ENCODE data around the gene KRT6A. TPM values are rescaled to one million over a fixed set of nuclear protein-coding genes. Genes with fewer than 3 reads are reported as not detected.
"Not testable (repeated sequence)": the region's sequence is repeated elsewhere in the genome, so short reads cannot be mapped to it uniquely, and the experiment has no call there.

The KRT6A gene
- total RNA-seq, 1 donor from 2014 or later, result 1.4 TPM

GRCh38 chr12:52464897-52465296 is 28.2 kb downstream of the KRT6A start:
- no peak for DNase-seq (ENCODE audit: low read depth)

GRCh38 chr12:52461693-52462092 is 31.4 kb downstream of the KRT6A start:
- no peak for DNase-seq (ENCODE audit: low read depth)

- no peak for DNase-seq (ENCODE audit: low read depth)
Observed at GRCh38 chr12:52458861-52459260, 34.2 kb downstream of the KRT6A start.

GRCh38 chr12:52455821-52456220 is 37.2 kb downstream of the KRT6A start:
- no peak for DNase-seq (ENCODE audit: low read depth)

- peak; percentile 63 for DNase-seq (ENCODE audit: low read depth)
Observed at GRCh38 chr12:52454411-52455201, 38.5 kb downstream of the KRT6A start.

GRCh38 chr12:52452101-52452500 is 41.0 kb downstream of the KRT6A start, which contains the start of gene KRT6B:
Gene KRT6B, minus strand, starts transcription at chr12:52452146. Its CDS starts 68 bp downstream, at chr12:52452078.
- no peak for DNase-seq (ENCODE audit: low read depth)

GRCh38 chr12:52448228-52448627 is 44.8 kb downstream of the KRT6A start:
- DNase-seq (ENCODE audit: low read depth), result no peak

- not testable (repeated sequence) for DNase-seq (ENCODE audit: low read depth)
Observed at GRCh38 chr12:52447196-52447595, 45.9 kb downstream of the KRT6A start.

- DNase-seq (ENCODE audit: low read depth), result no peak
Observed at GRCh38 chr12:52446367-52447045, 46.6 kb downstream of the KRT6A start.

- DNase-seq (ENCODE audit: low read depth), result no peak
Observed at GRCh38 chr12:52445876-52446275, 47.2 kb downstream of the KRT6A start.

- DNase-seq (ENCODE audit: low read depth), result no peak
Observed at GRCh38 chr12:52444647-52445595, 48.1 kb downstream of the KRT6A start.

GRCh38 chr12:52443966-52444365 is 49.1 kb downstream of the KRT6A start:
- DNase-seq (ENCODE audit: low read depth), result no peak

- peak; percentile 94 for DNase-seq (ENCODE audit: low read depth)
Observed at GRCh38 chr12:52442600-52443061, 50.4 kb downstream of the KRT6A start.

- DNase-seq (ENCODE audit: low read depth), result peak; percentile 87
Observed at GRCh38 chr12:52441320-52441911, 51.6 kb downstream of the KRT6A start.

- DNase-seq (ENCODE audit: low read depth), result peak; percentile 78
Observed at GRCh38 chr12:52440821-52441319, 52.2 kb downstream of the KRT6A start.

- DNase-seq (ENCODE audit: low read depth), result no peak
Observed at GRCh38 chr12:52439845-52440244, 53.2 kb downstream of the KRT6A start.

GRCh38 chr12:52439420-52439819 is 53.6 kb downstream of the KRT6A start:
- DNase-seq (ENCODE audit: low read depth), result no peak

GRCh38 chr12:52438305-52439301 is 54.5 kb downstream of the KRT6A start:
- no peak for DNase-seq (ENCODE audit: low read depth)

- no peak for DNase-seq (ENCODE audit: low read depth)
Observed at GRCh38 chr12:52437508-52437907, 55.5 kb downstream of the KRT6A start.
